DMS 273 (cell line): Measurements from ENCODE around the gene SYNDIG1.
"Not testable (repeated sequence)": the region's sequence is repeated elsewhere in the genome, so short reads cannot be mapped to it uniquely, and the experiment has no call there.

Experiments used
- DNase-seq: peaks from one replicate; lab custom pipeline; 2025; ENCODE audit not compliant: unreplicated experiment; lab: John Stamatoyannopoulos, UW

The SYNDIG1 gene

GRCh38 chr20:24492031-24492607 is 22.7 kb downstream of the SYNDIG1 start:
- DNase-seq, result no peak

- DNase-seq, result no peak
Measured at GRCh38 chr20:24492698-24493097, 23.3 kb downstream of the SYNDIG1 start.

- DNase-seq, result no peak
Measured at GRCh38 chr20:24493181-24493580, 23.8 kb downstream of the SYNDIG1 start.

GRCh38 chr20:24493661-24494459 is 24.4 kb downstream of the SYNDIG1 start:
- DNase-seq, result no peak

- DNase-seq, result no peak
Measured at GRCh38 chr20:24494460-24494920, 25.1 kb downstream of the SYNDIG1 start.

- no peak for DNase-seq
Measured at GRCh38 chr20:24495266-24495665, 25.8 kb downstream of the SYNDIG1 start.

- peak; percentile 70 for DNase-seq
Measured at GRCh38 chr20:24497851-24498250, 28.4 kb downstream of the SYNDIG1 start.

GRCh38 chr20:24498641-24499040 is 29.2 kb downstream of the SYNDIG1 start:
- DNase-seq, result no peak

GRCh38 chr20:24499472-24499871 is 30.0 kb downstream of the SYNDIG1 start:
- no peak for DNase-seq

- no peak for DNase-seq
Measured at GRCh38 chr20:24501764-24502556, 32.5 kb downstream of the SYNDIG1 start.

- DNase-seq, result no peak
Measured at GRCh38 chr20:24502661-24503060, 33.2 kb downstream of the SYNDIG1 start.

- no peak for DNase-seq
Measured at GRCh38 chr20:24503352-24503931, 34.0 kb downstream of the SYNDIG1 start.

- DNase-seq, result no peak
Measured at GRCh38 chr20:24504331-24505285, 35.2 kb downstream of the SYNDIG1 start.

GRCh38 chr20:24506146-24506545 is 36.7 kb downstream of the SYNDIG1 start:
- DNase-seq, result no peak

- DNase-seq, result no peak
Measured at GRCh38 chr20:24506696-24507095, 37.3 kb downstream of the SYNDIG1 start.

GRCh38 chr20:24507182-24507853 is 37.9 kb downstream of the SYNDIG1 start:
- DNase-seq, result peak; percentile 11

GRCh38 chr20:24512441-24512840 is 43.0 kb downstream of the SYNDIG1 start:
- DNase-seq, result not testable (repeated sequence)

GRCh38 chr20:24518515-24518914 is 49.1 kb downstream of the SYNDIG1 start:
- DNase-seq, result no peak

- no peak for DNase-seq
Measured at GRCh38 chr20:24519476-24519875, 50.0 kb downstream of the SYNDIG1 start.

GRCh38 chr20:24521032-24521431 is 51.6 kb downstream of the SYNDIG1 start:
- DNase-seq, result no peak
